Activated CD8-positive, alpha-beta memory T cell treated with anti-CD3 and anti-CD28 coated beads for 36 hours (primary cell): Measurements from ENCODE around the gene MEOX1. TPM values are rescaled to one million over a fixed set of nuclear protein-coding genes. Genes with fewer than 3 reads are reported as not detected.
"Not testable (repeated sequence)": the region's sequence is repeated elsewhere in the genome, so short reads cannot be mapped to it uniquely, and the experiment has no call there.

Experiments
- CTCF ChIA-PET: fragments of 350-600 bp; sonication (Branson Sonifier 250); formaldehyde crosslinking; loops from one replicate; lab custom pipeline; 2021; ENCODE audit warnings: antibody characterized with exemption; lab: Charles Lee
- POLR2A ChIA-PET: fragments of 350-600 bp; sonication (Branson Sonifier 250); formaldehyde crosslinking; loops from one replicate; lab custom pipeline; 2021; ENCODE audit warnings: antibody characterized with exemption; lab: Charles Lee
- total RNA-seq, 2 experiments: library from RNA; stranded (reverse); gene quantifications; one replicate each; pipeline ENCODE4 v1.2.3, GENCODE V29; 2021

Gene MEOX1
- total RNA-seq, 2 experiments from 2014 or later, result 0.42 to 0.55 TPM

GRCh38 chr17:43611230-43611969 lies 50.3 kb downstream of the MEOX1 start:
- CTCF ChIA-PET, result interaction anchor here (1.1 kb wide), 1 partner anchor 34 kb away, joined by 3 read pairs; no protein-coding TSS in a partner anchor

GRCh38 chr17:43609613-43610385 lies 51.9 kb downstream of the MEOX1 start:
- CTCF ChIA-PET, result interaction anchor here (1.1 kb wide), 1 partner anchor 33 kb away, joined by 3 read pairs; no protein-coding TSS in a partner anchor
- POLR2A ChIA-PET, result interaction anchor here (0.7 to 0.9 kb wide), 2 partner anchors 58 to 126 kb away, joined by 6 to 8 read pairs; partner anchors contain the start of gene DHX8

More at GRCh38 chr17:43611230-43611969, 50.3 kb downstream of the MEOX1 start:
- POLR2A ChIA-PET, result no interaction called here

GRCh38 chr17:43608313-43608712 lies 53.4 kb downstream of the MEOX1 start:
- ChIA-PET POLR2A (no interaction called here), CTCF (interaction anchor here (1.3 kb wide), 1 partner anchor 31 kb away, joined by 4 read pairs; no protein-coding TSS in a partner anchor)

- ChIA-PET CTCF (interaction anchor here (1.0 kb wide), 1 partner anchor 161 kb away, joined by 3 read pairs; no protein-coding TSS in a partner anchor), POLR2A (no interaction called here)
Measured at GRCh38 chr17:43604549-43604948, 57.2 kb downstream of the MEOX1 start.

- CTCF ChIA-PET, result no interaction called here
Measured at GRCh38 chr17:43603321-43603720, 58.4 kb downstream of the MEOX1 start.

GRCh38 chr17:43602556-43602955 lies 59.2 kb downstream of the MEOX1 start:
- POLR2A ChIA-PET, CTCF ChIA-PET: not testable (repeated sequence)

More at GRCh38 chr17:43603321-43603720, 58.4 kb downstream of the MEOX1 start:
- POLR2A ChIA-PET, result no interaction called here

GRCh38 chr17:43601280-43602039 lies 60.3 kb downstream of the MEOX1 start:
- CTCF ChIA-PET, result interaction anchor here (0.6 kb wide), 1 partner anchor 409 kb away, joined by 4 read pairs; no protein-coding TSS in a partner anchor

GRCh38 chr17:43599835-43600234 lies 61.9 kb downstream of the MEOX1 start:
- ChIA-PET CTCF (no interaction called here), POLR2A (no interaction called here)

More at GRCh38 chr17:43601280-43602039, 60.3 kb downstream of the MEOX1 start:
- POLR2A ChIA-PET, result no interaction called here

GRCh38 chr17:43599046-43599395 lies 62.7 kb downstream of the MEOX1 start:
- ChIA-PET CTCF (no interaction called here), POLR2A (no interaction called here)

GRCh38 chr17:43598357-43599045 lies 63.2 kb downstream of the MEOX1 start:
- CTCF ChIA-PET, result no interaction called here
- POLR2A ChIA-PET, result no interaction called here

- ChIA-PET POLR2A (no interaction called here), CTCF (no interaction called here)
Measured at GRCh38 chr17:43597624-43598356, 63.9 kb downstream of the MEOX1 start.

GRCh38 chr17:43595466-43595865 lies 66.3 kb downstream of the MEOX1 start:
- ChIA-PET CTCF (no interaction called here), POLR2A (no interaction called here)

- POLR2A ChIA-PET, result no interaction called here
- CTCF ChIA-PET, result interaction anchor here (1.3 to 2.9 kb wide), 3 partner anchors 13 to 82 kb away, joined by 4 to 12 read pairs (median 6); no protein-coding TSS in a partner anchor
Measured at GRCh38 chr17:43591779-43592562, 69.8 kb downstream of the MEOX1 start.

GRCh38 chr17:43591001-43591400 lies 70.7 kb downstream of the MEOX1 start:
- POLR2A ChIA-PET, result no interaction called here

More at GRCh38 chr17:43591001-43591400, 70.7 kb downstream of the MEOX1 start:
- CTCF ChIA-PET, result interaction anchor here (1.3 to 2.9 kb wide), 3 partner anchors 12 to 83 kb away, joined by 4 to 12 read pairs (median 6); no protein-coding TSS in a partner anchor
